Ramos (cell line): ENCODE results near the gene CACNA1B.

ENCODE experiments used
- in situ Hi-C: fragments of 300-500 bp; cut with MboI; formaldehyde crosslinking; loops from one replicate; pipeline ENCODE4 v1.14.3; 2022; ENCODE audit warnings: low sequenced_read_pairs; ENCODE audit not compliant: unreplicated experiment

The CACNA1B gene

GRCh38 chr9:137956688-137957385 is 79.3 kb downstream of the CACNA1B start:
- in situ Hi-C loops = no loop called here

- in situ Hi-C loops = no loop called here
Observed at GRCh38 chr9:137959641-137960411, 82.2 kb downstream of the CACNA1B start.

DNA sequence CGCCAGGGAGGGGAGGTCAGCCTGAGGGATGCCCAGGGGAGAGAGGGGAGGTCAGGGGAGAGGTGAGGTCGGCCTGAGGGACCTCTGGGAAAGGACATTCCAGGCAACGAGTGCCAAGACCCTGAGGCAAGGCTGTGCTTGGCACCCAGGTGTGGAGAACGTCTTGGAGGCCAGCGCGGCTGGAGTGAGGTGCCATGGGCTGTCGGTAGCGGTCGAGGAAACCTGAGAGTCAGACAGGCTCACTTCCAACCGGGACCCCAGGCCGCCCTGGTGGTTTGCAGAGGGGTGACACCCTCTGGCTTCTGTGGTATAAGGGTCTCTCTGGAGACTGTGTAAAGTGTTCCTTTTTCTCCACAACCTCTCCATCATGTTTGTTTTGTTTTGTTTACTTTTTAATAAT is 82.9 kb downstream of the CACNA1B start:
- in situ Hi-C loops = no loop called here

DNA sequence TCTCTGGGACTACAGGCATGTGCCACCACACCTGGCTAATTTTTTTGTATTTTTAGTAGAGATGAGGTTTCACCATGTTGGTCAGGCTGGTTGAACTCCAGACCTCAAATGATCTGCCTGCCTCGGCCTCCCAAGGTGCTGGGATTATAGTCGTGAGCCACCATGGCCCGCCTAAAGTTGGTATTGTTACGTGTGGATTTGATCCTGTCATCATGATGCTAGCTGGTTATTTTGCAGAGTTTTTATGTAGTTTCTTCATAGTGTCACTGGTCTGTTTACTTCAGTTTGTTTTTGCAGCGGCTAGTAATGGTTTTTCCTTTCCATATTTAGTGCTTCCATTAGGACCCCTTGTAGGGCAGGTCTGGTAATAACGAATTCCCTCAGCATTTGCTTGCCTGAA is 85.9 kb downstream of the CACNA1B start:
- in situ Hi-C loops = no loop called here

- in situ Hi-C loops = no loop called here
Observed at GRCh38 chr9:137965177-137965795, 87.7 kb downstream of the CACNA1B start.

DNA sequence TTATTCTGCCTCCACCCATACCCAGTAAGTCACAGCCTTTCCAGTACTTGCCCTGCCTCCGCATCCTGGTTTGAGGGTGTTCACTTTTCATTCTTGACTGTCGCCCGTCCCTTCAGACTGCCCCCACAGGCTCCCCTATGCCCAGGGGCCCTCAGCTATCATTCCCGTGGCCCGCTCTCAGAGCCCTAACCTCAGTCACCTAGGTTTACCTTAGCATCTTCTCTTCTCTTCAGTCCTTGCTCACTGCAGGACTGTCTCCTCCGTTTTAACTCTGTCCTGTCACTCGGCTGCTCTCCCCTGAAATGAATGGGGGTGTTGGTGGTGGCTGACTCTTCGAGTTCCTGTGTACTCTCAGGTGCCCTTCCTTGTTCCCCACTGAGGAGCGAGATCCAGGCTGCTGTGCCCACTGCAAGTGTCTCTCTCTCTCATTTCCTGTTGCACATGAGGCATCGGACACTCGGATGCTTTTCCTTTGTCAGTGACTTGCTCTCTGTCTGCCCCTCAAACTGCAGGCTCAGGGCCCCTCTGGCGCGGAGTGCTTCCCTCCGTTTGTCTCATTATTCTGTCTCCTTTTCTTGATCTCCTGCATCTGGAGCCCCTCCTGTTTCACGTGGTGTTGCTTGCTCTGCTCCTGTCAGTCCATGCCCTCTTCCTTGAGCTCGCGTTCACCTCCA is 89.8 kb downstream of the CACNA1B start:
- in situ Hi-C loops = no loop called here

DNA sequence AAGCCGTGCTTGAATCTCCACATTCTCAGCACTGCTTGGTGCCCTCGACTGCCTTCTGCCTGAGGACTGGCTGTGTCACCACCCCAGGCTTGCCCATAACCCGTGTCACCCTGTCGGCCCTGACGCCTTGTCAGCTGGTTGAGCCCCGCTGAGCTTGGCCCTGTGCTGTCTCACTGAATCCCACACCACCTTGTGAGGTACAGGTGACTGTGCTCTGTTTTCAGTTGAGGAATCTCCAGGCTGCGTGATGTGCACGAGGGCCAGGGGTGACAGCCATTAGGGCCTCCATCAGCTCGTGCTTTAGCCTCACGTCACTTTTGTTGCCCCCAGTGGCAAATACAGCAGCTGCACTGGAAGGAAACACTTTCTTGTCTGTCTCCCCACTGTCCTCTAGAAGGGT is 90.7 kb downstream of the CACNA1B start:
- in situ Hi-C loops = no loop called here

GRCh38 chr9:137969008-137969407 is 91.4 kb downstream of the CACNA1B start:
- in situ Hi-C loops = no loop called here

DNA sequence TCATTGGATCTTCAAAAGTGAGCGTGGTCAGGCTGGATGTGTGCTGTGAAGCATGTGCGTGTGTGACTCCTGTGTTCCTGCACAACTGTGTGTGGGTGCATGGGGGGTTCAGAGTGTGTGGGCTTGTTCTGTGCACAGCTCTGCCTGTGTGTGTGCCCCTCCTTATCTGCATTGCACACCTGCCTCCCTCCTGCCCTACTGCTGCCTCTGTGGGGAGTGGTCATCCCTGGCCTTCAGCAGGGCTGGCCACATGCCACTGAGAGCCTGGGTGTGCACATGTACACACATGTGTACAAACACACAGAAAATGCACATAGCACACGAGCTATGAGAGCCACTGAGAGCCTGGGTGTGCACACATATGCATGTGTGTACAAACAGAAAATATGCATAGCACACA is 92.1 kb downstream of the CACNA1B start:
- in situ Hi-C loops = no loop called here

- in situ Hi-C loops = no loop called here
Observed at GRCh38 chr9:137970098-137970497, 92.5 kb downstream of the CACNA1B start.

- in situ Hi-C loops = no loop called here
Observed at GRCh38 chr9:137970686-137971476, 93.3 kb downstream of the CACNA1B start.

- in situ Hi-C loops = no loop called here
Observed at GRCh38 chr9:137971477-137972138, 94.0 kb downstream of the CACNA1B start.

GRCh38 chr9:137972355-137972987 is 94.9 kb downstream of the CACNA1B start:
- in situ Hi-C loops = no loop called here

- in situ Hi-C loops = no loop called here
Observed at GRCh38 chr9:137972988-137973470, 95.4 kb downstream of the CACNA1B start.

DNA sequence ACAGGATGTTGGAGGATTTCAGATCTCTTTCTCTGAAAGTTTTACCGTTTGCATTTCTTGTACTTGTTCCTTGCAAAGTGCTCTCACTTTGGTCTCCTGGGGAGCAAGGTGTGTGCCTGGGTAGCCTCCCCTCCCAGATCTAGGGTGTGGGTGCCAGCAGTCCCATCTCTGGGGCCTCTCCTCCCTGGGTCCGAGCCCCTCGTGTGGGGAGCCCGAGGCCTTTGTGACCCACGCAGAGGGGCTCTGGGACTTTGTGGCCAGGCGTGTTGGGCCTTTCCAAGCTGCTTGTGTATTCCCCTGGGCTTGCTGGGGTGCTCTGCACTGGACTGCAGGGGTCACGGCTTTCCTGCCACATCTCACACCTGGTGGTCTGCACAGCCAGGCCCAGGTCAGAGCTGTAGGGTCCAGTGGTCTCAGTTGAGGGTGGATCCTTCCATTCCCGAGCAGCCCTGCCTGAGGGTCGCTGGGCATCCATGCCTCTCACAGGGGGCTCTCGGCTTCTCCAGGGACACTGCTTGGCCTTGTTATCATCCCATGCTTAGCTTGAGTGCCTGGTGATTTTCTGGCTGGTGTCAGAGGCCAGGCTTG is 96.3 kb downstream of the CACNA1B start:
- in situ Hi-C loops = no loop called here

GRCh38 chr9:137974746-137975526 is 97.4 kb downstream of the CACNA1B start:
- in situ Hi-C loops = no loop called here

DNA sequence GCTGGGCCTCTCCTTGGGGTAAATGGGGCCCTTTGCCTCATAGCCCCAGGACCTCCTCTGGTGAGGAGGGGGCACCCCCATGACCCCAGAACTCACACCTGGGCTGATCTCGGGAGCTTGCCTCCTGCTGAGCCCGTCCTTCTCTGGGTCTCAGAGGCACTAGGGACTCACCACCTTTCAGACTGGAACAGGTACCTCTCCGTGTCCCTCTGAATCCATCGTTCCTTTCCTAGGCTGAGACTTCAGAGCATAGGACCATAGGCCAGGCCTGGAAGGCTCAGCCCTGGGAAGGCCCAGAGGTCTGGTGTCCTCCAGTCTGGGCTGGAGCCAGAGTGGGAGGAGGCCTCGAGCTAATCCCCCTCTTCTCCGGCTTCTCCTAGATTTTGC is 97.9 kb downstream of the CACNA1B start:
- in situ Hi-C loops = no loop called here
